Measurements from ENCODE around the gene FURIN.

Gene FURIN

GRCh38 chr15:90914305-90915080 lies 46.1 kb downstream of the FURIN start:
- TF ChIP-seq, protein P1, sequence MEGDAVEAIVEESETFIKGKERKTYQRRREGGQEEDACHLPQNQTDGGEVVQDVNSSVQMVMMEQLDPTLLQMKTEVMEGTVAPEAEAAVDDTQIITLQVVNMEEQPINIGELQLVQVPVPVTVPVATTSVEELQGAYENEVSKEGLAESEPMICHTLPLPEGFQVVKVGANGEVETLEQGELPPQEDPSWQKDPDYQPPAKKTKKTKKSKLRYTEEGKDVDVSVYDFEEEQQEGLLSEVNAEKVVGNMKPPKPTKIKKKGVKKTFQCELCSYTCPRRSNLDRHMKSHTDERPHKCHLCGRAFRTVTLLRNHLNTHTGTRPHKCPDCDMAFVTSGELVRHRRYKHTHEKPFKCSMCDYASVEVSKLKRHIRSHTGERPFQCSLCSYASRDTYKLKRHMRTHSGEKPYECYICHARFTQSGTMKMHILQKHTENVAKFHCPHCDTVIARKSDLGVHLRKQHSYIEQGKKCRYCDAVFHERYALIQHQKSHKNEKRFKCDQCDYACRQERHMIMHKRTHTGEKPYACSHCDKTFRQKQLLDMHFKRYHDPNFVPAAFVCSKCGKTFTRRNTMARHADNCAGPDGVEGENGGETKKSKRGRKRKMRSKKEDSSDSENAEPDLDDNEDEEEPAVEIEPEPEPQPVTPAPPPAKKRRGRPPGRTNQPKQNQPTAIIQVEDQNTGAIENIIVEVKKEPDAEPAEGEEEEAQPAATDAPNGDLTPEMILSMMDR (IDR thresholded peaks at IDR 0.05; ENCODE audit: insufficient read depth, low read depth, low read length, missing control alignments), result no peak
- no peak for DNase-seq (ENCODE audit: low read depth)
- no peak overlapping the region for H3K4me3 ChIP-seq (ENCODE audit: low read depth, low read length)

- TF ChIP-seq, protein P1 (IDR thresholded peaks at IDR 0.05; ENCODE audit: insufficient read depth, low read depth, low read length, missing control alignments), result no peak
- no peak for DNase-seq (ENCODE audit: low read depth)
- H3K4me3 ChIP-seq (ENCODE audit: low read depth, low read length), result no peak overlapping the region
These were observed 46.9 kb downstream of the FURIN start for GRCh38 chr15:90915216-90915807.

DNA sequence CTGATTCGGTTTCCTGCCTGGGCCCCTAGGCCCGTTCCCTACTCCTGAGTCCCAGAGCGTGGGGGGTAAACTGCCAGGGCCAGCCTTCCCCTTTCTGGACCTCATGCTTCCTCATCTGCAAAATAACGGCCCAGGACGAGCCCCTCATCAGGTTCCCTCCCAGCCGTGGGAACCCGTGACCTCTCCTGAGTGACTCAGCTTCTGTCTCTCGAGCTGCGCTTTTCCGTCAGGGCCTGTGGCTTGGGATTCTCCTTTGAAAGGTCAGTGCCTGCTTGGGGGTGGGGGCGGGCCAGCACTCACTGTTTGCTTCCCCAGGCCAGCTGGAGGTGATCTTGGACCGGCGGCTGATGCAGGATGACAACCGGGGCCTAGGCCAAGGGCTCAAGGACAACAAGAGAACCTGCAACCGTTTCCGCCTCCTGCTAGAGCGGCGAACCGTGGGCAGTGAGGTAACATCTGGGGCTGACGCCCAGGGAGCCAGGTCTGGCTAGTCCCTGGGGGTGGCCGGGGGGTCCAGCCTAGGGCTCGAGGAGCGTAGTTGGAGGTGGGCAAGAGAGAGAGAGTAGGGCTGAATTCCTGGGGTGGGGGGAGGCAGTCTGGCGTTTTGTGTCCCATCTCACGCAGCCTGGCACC lies 47.5 kb downstream of the FURIN start:
- no peak for DNase-seq (ENCODE audit: low read depth)
- no peak overlapping the region for H3K4me3 ChIP-seq (ENCODE audit: low read depth, low read length)
- TF ChIP-seq, protein P1 (IDR thresholded peaks at IDR 0.05; ENCODE audit: insufficient read depth, low read depth, low read length, missing control alignments), result no peak

GRCh38 chr15:90916461-90916860 lies 48.1 kb downstream of the FURIN start:
- H3K4me3 ChIP-seq (ENCODE audit: low read depth, low read length), result no peak overlapping the region
- TF ChIP-seq, protein P1 (IDR thresholded peaks at IDR 0.05; ENCODE audit: insufficient read depth, low read depth, low read length, missing control alignments), result no peak
- no peak for DNase-seq (ENCODE audit: low read depth)

DNA sequence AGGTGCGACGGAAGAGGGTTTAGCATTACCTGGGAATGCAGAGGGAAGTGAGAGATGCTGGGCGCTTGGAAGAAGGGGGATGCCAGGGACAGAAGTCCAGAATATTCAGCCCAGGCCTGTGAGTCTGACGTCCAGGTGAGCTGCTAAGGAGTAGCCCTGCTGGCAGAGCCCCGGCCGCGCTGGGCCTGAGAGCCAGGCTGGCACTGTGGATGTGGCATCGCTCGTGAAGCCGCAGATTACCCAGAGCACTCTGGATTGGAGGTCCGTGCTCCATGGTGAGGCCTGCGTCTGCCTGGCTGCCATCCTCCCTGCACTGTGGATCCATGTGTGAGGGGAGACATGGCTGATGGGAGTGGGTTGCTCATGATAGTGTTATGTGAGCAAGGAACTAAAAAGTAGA lies 49.2 kb downstream of the FURIN start:
- TF ChIP-seq, protein P1 (IDR thresholded peaks at IDR 0.05; ENCODE audit: insufficient read depth, low read depth, low read length, missing control alignments), result no peak
- DNase-seq (ENCODE audit: low read depth), result no peak
- H3K4me3 ChIP-seq (ENCODE audit: low read depth, low read length), result no peak overlapping the region

DNA sequence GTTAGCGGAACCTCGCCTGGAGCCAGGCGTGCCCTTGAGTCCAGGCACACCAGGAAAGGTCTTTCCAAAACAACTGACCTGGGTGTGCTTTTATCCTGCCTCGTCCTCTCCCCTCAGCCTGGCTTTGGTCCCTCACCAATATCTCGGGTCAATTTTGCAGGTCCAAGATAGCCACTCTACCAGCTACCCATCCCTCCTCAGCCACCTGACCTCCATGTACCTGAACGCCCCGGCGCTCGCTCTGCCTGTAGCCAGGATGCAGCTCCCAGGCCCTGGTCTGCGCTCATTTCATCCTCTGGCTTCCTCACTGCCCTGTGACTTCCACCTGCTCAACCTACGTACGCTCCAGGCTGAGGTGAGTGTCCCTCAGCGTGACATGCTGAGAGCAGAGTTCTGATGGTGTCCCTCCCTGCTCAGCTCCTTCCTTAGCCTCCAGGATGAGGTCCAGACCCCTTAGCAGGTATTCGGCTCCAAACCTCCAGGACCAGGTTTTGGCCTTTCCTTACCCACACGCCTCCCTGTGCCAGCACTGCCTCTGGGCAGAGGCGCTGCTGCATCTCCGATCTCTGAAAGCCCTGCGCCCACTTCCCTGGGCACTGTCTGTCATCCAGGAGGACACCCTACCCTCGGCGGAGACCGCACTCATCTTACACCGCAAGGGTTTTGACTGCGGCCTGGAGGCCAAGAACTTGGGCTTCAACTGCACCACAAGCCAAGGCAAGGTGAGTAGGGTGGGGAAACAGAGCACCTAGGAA lies 49.8 kb downstream of the FURIN start:
- DNase-seq (ENCODE audit: low read depth), result no peak
- TF ChIP-seq, protein P1 (IDR thresholded peaks at IDR 0.05; ENCODE audit: insufficient read depth, low read depth, low read length, missing control alignments), result no peak
- no peak overlapping the region for H3K4me3 ChIP-seq (ENCODE audit: low read depth, low read length)

Measured in GM12865 (cell line).